ENCODE results near the gene CXCL10.
A peak's percentile ranks its signal among the peaks of the same experiment; 100 is the strongest.

The CXCL10 gene

DNA sequence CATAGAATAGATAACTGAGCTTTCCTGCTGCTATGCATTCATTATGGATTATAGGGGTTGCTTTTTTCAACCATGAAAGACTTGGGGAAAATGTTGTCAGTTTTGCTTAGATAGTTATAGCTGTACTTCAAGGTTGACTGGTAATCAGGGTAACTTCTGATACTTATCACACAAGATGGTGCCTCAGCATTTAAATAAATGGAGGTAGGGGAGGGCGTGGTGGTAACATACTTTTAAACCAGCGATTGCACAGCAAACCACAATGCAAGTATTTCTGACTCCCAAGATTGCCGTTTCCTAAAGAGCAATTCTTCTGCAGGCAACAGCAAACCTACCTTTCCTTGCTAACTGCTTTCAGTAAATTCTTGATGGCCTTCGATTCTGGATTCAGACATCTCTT, 1.3 kb downstream of the CXCL10 start:
- no peak for DNase-seq (ENCODE audit: insufficient read length, low spot score)
- no peak for FAIRE-seq
- no peak for TF ChIP-seq CTCF (IDR thresholded peaks at IDR 0.05; ENCODE audit: insufficient read depth, missing control alignments)

DNA sequence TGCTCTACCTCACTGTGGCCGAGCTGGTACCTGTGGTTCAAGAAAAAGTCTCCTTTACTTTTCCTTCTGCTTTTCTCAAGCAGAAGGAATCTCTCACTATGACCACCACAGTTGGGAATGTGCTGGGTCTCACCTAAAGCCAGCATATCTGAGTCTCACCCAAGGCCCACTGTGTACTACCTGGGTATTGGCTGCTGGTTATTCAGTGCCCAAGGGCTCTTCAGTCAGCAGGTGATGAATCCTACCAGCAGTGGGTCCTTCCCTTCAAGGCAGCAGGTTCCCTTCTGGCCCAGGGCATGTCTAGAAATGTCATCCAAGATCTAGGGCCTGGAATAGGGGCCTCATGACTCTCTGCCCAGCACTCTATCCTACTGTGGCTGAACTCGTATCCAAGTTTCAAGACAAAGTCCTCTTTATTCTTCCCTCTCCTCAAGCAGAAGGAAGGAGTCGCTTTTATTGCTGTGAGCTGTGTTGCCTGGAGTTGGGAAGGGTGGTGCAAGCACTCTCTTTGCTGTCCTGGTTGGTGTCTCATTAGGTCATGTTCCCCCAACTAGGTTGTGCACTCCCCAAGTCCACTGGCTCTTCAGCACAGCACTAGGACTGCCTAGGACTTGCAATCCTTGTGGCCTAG, 6.1 kb downstream of the CXCL10 start:
- no peak for TF ChIP-seq CTCF (IDR thresholded peaks at IDR 0.05; ENCODE audit: insufficient read depth, missing control alignments)
- DNase-seq (ENCODE audit: insufficient read length, low spot score) = no peak
- no peak for FAIRE-seq

DNA sequence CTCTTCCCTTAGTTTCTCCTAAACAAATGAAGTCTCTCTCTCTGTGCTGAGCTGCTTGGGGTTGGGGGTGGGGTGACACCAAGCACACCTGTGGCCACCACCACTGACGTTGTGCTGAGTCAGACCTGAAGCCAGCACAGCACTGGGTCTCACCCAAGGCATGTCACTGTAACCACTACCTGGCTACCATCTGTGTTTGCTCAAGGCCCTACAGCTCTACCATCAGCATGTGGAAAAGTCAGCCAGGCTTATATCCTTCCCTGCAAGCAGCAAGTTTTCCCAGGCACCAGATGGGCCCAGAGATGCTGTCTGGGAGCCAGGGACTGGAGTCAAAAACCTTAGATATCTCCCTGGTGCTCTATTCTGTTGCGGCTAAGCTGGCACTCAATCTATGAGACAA, 6.9 kb downstream of the CXCL10 start:
- no peak for TF ChIP-seq CTCF (IDR thresholded peaks at IDR 0.05; ENCODE audit: insufficient read depth, missing control alignments)
- DNase-seq (ENCODE audit: insufficient read length, low spot score) (no peak), FAIRE-seq (no peak)

DNA sequence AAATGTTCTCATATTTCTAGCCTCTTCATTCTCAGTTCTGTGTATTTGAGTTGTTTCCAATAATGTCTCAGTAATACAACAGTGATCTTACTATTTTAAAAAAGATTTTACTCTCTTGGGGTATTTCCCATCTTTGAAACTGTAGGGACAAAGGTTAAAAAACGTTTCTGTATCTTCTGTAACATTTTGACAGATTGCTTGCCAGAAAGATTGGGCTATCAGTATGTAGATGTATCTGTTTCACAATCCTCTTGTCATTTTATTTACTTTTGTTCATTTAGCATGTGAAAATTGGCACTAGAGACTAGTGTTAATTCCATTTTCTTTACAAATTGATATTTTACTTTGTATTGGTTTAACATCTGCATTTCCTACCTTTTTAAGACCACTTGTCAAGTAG, 9.8 kb downstream of the CXCL10 start:
- no peak for FAIRE-seq
- no peak for DNase-seq (ENCODE audit: insufficient read length, low spot score)
- no peak for TF ChIP-seq CTCF (IDR thresholded peaks at IDR 0.05; ENCODE audit: insufficient read depth, missing control alignments)

DNA sequence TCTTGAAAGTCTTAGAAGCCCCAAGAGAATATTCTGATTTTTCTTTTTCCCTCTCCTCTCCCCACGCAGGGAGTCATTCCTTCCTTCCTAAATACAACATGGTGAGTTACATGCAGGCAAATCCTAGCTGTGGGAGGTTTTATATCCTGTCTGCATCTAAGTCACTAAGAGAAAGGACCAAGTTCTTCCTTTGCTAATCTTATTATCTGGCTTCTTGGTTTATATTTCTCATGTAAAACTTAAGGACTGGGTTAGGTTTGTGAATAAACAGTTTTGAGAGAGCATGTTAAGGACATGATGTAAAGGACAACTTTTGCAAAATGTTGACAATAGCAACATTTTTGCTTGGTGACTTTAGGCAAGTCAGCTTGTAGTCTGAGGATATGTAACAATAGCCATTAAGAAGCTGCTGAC, 10.9 kb downstream of the CXCL10 start:
- peak; percentile 64 for FAIRE-seq
- no peak for TF ChIP-seq CTCF (IDR thresholded peaks at IDR 0.05; ENCODE audit: insufficient read depth, missing control alignments)

GRCh38 chr4:76011700-76012387, 11.5 kb downstream of the CXCL10 start:
- no peak for TF ChIP-seq CTCF (IDR thresholded peaks at IDR 0.05; ENCODE audit: insufficient read depth, missing control alignments)
- DNase-seq (ENCODE audit: insufficient read length, low spot score) (no peak), FAIRE-seq (no peak)

More for the DNA sequence above, 10.9 kb downstream of the CXCL10 start:
- DNase-seq (ENCODE audit: insufficient read length, low spot score) = no peak

DNA sequence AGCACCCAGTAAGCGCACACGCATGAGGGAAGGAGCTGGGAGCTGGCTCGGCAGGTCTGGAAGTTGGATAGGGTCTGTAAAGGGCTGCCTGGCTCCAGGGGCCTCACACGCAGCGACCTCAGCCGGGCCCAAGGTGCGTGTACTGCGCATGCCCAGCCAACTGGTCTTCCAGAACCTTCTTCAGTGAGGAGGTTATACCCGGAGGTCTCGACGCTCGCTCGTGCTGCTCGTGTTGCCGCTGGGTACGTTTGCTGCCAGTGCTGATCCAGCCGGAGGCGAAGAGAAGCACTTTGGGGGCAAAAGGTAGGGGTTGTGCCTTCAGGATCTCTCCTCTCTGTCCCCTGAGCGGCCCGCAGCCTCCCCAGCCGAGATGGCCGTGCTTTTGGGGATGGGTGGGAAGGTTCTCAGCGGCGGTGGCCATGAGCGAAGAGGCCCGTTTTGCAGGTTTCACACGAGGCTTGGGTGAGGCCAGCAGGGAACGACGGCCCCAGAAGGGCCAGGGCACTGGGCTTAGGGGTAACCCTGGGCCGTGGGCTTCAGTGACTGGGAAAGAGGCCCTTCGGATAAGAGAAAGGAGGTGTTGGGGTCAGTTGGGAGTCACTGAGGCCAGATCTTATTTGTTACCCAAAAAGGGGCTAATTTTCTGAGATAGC, 12.2 kb downstream of the CXCL10 start:
- DNase-seq (ENCODE audit: insufficient read length, low spot score) (no peak), FAIRE-seq (no peak)
- TF ChIP-seq CTCF (IDR thresholded peaks at IDR 0.05; ENCODE audit: insufficient read depth, missing control alignments) = no peak

All from D721Med (cell line).